ENCODE results near the gene CD52.

DNA sequence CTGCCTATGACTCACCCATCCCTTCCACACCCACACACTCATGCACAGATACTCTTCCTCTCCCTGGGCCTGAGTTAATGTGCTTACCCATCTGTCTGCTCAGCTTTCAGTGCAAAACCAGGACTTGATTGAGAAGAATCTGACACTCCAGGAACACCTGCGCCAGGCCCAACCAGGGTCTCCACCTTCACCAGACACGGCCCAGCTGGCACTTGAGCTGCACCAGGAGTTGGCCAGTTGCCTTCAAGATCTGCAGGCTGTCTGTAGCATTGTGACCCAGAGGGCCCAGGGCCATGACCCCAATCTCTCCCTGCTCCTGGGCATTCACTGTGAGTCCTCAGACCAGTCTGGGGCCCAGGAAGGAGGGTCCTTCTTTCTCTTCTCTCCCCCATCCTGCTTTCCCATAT lies 41.3 kb upstream of the CD52 start:
- TF ChIP-seq, protein P1, sequence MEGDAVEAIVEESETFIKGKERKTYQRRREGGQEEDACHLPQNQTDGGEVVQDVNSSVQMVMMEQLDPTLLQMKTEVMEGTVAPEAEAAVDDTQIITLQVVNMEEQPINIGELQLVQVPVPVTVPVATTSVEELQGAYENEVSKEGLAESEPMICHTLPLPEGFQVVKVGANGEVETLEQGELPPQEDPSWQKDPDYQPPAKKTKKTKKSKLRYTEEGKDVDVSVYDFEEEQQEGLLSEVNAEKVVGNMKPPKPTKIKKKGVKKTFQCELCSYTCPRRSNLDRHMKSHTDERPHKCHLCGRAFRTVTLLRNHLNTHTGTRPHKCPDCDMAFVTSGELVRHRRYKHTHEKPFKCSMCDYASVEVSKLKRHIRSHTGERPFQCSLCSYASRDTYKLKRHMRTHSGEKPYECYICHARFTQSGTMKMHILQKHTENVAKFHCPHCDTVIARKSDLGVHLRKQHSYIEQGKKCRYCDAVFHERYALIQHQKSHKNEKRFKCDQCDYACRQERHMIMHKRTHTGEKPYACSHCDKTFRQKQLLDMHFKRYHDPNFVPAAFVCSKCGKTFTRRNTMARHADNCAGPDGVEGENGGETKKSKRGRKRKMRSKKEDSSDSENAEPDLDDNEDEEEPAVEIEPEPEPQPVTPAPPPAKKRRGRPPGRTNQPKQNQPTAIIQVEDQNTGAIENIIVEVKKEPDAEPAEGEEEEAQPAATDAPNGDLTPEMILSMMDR (IDR thresholded peaks at IDR 0.05; ENCODE audit: extremely low read depth in 1 of 2, insufficient read depth in 1 of 2, low read depth in 1 of 2, low read length in 2 of 2) = no peak
- peak; percentile 1 for TF ChIP-seq POLR2AphosphoS5 (IDR thresholded peaks at IDR 0.05; ENCODE audit: insufficient read depth, low read depth, low read length)
- no peak for TF ChIP-seq JUN (IDR thresholded peaks at IDR 0.05; ENCODE audit: borderline replicate concordance, insufficient read depth, insufficient read length, low read depth)
- TF ChIP-seq MYC (IDR thresholded peaks at IDR 0.05; ENCODE audit: low read depth, low read length) = no peak
- no peak for TF ChIP-seq EZH2 (IDR thresholded peaks at IDR 0.05; ENCODE audit: borderline replicate concordance, low read depth, low read length, severe bottlenecking)
- no peak for TF ChIP-seq POLR2A (IDR thresholded peaks at IDR 0.05; ENCODE audit: low read depth, low read length)
